NCI-H1417 (cell line): ENCODE data around the gene DYRK3.

ENCODE experiments used
- DNase-seq, 3 experiments: peaks; one replicate each; lab custom pipeline; 2025; lab: John Stamatoyannopoulos, UW

Gene DYRK3

GRCh38 chr1:206661161-206661820 is 26.0 kb downstream of the DYRK3 start:
- no peak for DNase-seq

- DNase-seq: peak in 1 of 3 experiments; percentile 7
These were observed 27.2 kb downstream of the DYRK3 start for GRCh38 chr1:206662396-206663092.

DNA sequence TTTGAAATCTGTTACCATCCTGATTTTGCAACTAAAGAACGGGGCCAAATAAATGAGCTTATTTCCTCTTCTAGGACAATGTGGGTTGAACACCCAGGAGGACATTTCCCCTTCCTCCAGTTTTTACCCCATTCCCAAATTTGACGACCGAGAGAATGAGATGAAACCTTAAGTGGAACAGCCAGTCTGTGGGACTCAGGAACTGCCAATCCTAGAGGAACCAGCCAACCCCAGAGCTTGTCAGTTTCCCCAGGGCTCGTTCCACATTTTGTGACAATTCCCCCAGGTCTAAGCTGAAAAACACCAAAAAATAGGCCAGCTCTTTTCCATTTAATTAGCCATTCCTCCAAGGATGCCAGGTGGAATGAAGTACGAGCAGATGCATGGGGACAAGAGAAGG is 28.0 kb downstream of the DYRK3 start:
- DNase-seq: no peak

DNA sequence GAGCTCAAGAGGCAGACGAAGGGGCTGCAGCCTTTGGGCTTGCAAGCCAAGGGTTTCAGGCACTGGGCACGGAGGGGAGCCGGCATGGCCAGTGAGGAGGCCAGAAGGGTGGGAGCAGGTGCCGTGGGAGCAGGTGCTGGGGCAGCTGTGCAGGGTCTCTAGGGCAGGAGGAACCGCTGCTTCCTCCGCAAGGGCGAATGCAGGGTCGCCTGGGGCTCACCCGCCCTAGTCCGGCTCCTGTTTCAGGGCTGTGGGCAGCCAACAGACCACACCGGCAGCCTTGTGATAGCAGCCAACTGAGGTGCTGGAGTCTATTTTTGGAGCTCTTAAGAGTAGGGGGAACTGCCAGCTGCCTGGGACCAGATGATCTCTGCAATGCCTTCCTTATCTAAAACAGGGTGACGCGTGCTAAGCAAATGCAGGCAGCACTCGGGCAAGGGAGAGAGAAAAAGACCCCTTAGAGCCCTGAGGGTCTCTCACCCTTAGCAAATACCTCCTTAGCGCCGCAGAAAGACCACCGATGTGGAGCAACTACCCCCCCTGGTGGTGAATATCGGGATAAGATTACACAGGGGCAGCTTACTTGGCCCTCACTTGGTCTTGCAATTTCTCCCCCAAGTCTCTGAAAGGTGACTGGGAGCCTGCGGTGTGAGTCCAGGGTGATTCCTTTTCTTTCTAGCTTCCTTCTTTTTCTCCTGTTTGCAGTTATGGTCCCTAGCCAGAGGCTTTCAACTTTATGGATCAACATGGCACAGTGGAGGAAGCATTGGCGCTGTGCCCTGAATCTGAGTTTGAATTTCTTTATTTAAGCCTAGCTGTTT is 28.7 kb downstream of the DYRK3 start:
- DNase-seq: peak; percentile 75 to 93 (median 87)

- DNase-seq: no peak
These were observed 29.4 kb downstream of the DYRK3 start for GRCh38 chr1:206664740-206665139.

- no peak for DNase-seq
These were observed 30.8 kb downstream of the DYRK3 start for GRCh38 chr1:206666031-206666561.

DNA sequence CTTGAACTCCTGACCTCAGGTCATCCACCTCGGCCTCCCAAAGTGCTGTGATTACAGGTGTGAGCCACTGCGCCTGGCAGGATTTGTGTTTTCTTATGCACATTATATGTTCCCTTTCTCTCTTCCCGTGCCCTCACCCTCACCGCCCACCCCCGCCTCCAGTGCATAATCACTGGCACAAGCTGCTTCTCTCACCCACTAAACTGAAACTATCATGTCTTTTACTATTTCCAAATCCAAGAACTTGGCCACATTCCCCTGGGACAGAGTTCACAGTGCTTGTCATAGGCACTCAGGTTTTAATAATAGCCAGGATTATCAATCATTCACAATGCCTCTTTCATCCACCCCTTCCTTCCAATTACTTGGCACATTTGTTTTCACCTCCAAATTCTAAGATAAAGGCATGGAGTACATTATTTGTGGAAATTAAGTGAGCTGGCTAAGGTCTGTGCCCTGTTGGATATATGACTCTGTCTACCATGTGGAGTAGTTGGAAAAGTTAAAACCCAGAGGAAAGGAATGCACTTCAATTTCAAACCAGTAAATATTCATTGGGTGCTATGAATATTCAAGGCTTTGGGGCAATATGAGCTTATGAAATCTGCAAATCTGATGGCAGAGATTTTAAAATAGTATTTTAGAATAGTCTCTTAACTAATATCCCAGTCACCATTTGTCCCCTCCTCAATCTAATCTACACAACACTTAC is 31.8 kb downstream of the DYRK3 start:
- DNase-seq: no peak

GRCh38 chr1:206668351-206668750 is 33.0 kb downstream of the DYRK3 start:
- DNase-seq: no peak

- DNase-seq: no peak
These were observed 33.6 kb downstream of the DYRK3 start for GRCh38 chr1:206668874-206669410.

- peak; percentile 51 to 95 (median 86) for DNase-seq
These were observed 36.8 kb downstream of the DYRK3 start for GRCh38 chr1:206672011-206672688.

DNA sequence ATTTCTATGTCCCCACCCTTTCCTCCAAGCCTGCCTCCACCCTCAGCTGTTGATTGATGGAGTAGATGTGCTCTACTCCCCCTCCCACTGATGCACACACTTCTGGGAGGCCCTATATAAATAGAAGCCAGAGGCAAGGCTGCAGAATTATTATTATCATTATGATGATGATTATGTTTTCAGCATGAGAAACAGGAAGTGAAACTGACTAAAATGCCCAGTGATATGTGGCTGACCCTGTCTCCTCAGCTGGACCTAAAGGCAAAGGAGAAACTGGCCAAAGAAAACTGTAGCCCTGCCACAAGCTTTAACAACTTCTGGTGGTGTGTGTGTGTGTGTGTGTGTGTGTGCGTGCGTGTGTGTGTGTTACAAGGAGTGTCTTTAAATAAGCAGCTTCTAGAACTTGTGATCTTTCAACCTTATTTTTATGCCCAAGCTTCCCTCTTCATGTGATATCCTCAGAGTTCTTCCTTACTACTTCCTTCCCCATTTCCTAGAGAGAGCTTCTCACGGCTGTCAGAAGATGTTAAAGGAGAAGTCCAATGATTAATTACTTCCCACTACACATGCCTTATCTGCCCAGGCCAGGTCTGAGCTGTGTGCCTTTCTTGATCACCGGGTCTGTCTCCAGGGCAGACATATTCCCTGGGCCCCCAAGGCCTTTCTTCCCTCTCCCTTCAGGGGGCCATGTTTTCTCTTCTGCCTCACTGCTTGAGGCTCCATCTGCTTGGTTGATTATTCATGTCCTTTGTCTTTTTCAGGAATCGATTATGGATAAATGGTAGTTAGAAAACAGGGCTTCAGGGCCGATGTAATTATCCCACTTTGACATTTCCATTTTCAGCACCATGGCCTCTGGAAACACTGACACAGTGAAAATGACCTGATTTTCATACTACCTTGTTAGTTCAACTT is 37.8 kb downstream of the DYRK3 start:
- DNase-seq: peak; percentile 29 to 87 (median 65)

GRCh38 chr1:206674236-206674635 is 38.9 kb downstream of the DYRK3 start:
- DNase-seq: no peak

- DNase-seq: peak in 1 of 3 experiments; percentile 70
These were observed 39.4 kb downstream of the DYRK3 start for GRCh38 chr1:206674745-206675175.

- DNase-seq: no peak
These were observed 41.2 kb downstream of the DYRK3 start for GRCh38 chr1:206676499-206676898.

DNA sequence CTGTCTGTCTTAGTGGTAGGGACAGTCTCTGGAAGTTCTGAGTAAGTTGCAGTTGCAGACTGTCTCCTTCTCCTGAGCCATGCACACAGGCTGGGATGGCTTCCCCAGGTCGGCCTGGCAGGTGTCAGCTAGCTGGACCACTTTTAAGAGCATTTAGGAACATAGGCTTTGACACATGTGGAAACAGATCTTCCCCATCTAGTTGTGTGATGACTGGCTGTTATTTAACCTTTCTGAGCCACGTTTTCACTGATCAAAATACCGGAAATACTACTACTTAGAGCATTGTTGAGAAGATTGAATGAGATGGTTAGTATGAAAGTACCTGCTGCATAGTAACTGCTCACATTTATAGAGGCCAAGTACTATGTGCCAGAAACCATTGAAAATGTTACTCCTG is 43.2 kb downstream of the DYRK3 start:
- DNase-seq: no peak

GRCh38 chr1:206679738-206680211 is 44.4 kb downstream of the DYRK3 start:
- DNase-seq: no peak

DNA sequence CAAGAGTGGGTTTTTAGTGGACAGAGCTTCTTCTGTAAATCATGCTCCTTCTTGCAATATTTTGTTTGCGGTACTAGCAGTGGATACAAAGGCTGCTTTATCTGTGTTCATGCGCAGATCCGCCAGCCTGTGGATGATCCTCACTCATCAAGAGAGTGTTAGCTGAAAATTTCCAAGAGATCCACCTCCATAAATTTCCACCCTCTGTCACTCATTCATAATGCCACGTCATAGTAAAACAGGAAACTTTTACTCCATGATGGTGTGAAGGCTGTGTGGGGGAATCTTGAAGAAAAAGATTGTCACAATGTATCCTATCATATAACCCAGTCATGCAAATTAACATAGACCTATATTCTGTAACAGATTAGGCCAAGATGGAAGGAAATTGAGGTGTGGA is 44.9 kb downstream of the DYRK3 start:
- no peak for DNase-seq

- no peak for DNase-seq
These were observed 46.0 kb downstream of the DYRK3 start for GRCh38 chr1:206681359-206681758.

- DNase-seq: peak in 1 of 3 experiments; percentile 14
These were observed 46.8 kb downstream of the DYRK3 start for GRCh38 chr1:206682111-206682510.

- DNase-seq: no peak
These were observed 48.0 kb downstream of the DYRK3 start for GRCh38 chr1:206683313-206683712.
